Osteoblast (primary cell): ENCODE results near the gene HMGCS1. TPM values are rescaled to one million over a fixed set of nuclear protein-coding genes. Genes with fewer than 3 reads are reported as not detected.

Source experiments
- DNase-seq: peaks from one replicate; pipeline ENCODE4 v3.0.0; 2011; ENCODE audit warnings: low spot score, mixed read lengths; ENCODE audit not compliant: insufficient read length; ENCODE audit errors: missing footprints
- H2AFZ ChIP-seq: 2 replicates; pipeline ENCODE4 v1.6.0; 2011; ENCODE audit warnings: mild to moderate bottlenecking, low read length
- H3K27ac ChIP-seq: 2 replicates; pipeline ENCODE4 v1.5.1; 2011; ENCODE audit warnings: mild to moderate bottlenecking, low read depth, low read length, moderate library complexity
- H3K27me3 ChIP-seq: 2 replicates; pipeline ENCODE4 v1.6.0; 2012; ENCODE audit warnings: mild to moderate bottlenecking, control low read depth, inconsistent platforms, low read length, moderate library complexity; ENCODE audit not compliant: insufficient read depth
- H3K36me3 ChIP-seq: 2 replicates; pipeline ENCODE4 v1.5.1; 2011; ENCODE audit warnings: mild to moderate bottlenecking, low read length, control low read depth, moderate library complexity; ENCODE audit not compliant: insufficient read depth
- H3K4me1 ChIP-seq: 2 replicates; pipeline ENCODE4 v1.5.1; 2011; ENCODE audit warnings: mild to moderate bottlenecking, low read length, control low read depth, moderate library complexity; ENCODE audit not compliant: insufficient read depth
- H3K4me2 ChIP-seq: 2 replicates; pipeline ENCODE4 v1.6.0; 2011; ENCODE audit warnings: mild to moderate bottlenecking, low read length; ENCODE audit not compliant: insufficient read depth
- H3K4me3 ChIP-seq: fragments of 200-600 bp; sonication (generic); 3 replicates; pipeline ENCODE4 v1.5.1; 2012; ENCODE audit warnings: mild to moderate bottlenecking, low read length, inconsistent platforms; ENCODE audit not compliant: insufficient read depth
- H3K79me2 ChIP-seq: 2 replicates; pipeline ENCODE4 v1.6.0; 2012; ENCODE audit warnings: mild to moderate bottlenecking, low read length, control low read depth, inconsistent platforms; ENCODE audit not compliant: insufficient read depth
- H3K9me3 ChIP-seq: 2 replicates; pipeline ENCODE4 v1.5.1; 2011; ENCODE audit warnings: low read depth, low read length, control low read depth
- H4K20me1 ChIP-seq: 2 replicates; pipeline ENCODE4 v1.6.0; 2012; ENCODE audit warnings: mild to moderate bottlenecking, low read length, control low read depth; ENCODE audit not compliant: insufficient read depth
- CTCF ChIP-seq: IDR thresholded peaks from 2 replicates; pipeline ENCODE4 v1.5.1; 2011; ENCODE audit warnings: mild to moderate bottlenecking, low read depth, low read length, moderate library complexity; ENCODE audit errors: extremely low read depth
- total RNA-seq: library from RNA; depleted of rRNA; stranded (reverse); fragments of >200 nt; gene quantifications from 2 replicates; pipeline ENCODE4 v1.2.3, GENCODE V29; 2012

The HMGCS1 gene
- total RNA-seq, 1 donor, result 222 TPM

- H3K79me2 ChIP-seq, result no peaks in the 10 kb centered on the region
- TF ChIP-seq CTCF, result no peak
- no peak for DNase-seq
- no peaks in the 10 kb centered on the region for H4K20me1 ChIP-seq
- H3K36me3 ChIP-seq, result peaks cover 23% of the 10 kb centered on the region
- H2AFZ ChIP-seq, result no peak overlapping the region
- no peak overlapping the region for H3K4me3 ChIP-seq
- H3K9me3 ChIP-seq, result no peaks in the 10 kb centered on the region
- H3K27me3 ChIP-seq, result no peaks in the 10 kb centered on the region
- H3K4me2 ChIP-seq, result no peak overlapping the region
- H3K27ac ChIP-seq, result no peak overlapping the region
- H3K4me1 ChIP-seq, result peaks cover 6% of the 10 kb centered on the region
These were observed 26.6 kb downstream of the HMGCS1 start for GRCh38 chr5:43286623-43287022.

GRCh38 chr5:43281840-43282658 is 31.2 kb downstream of the HMGCS1 start:
- no peaks in the 10 kb centered on the region for H4K20me1 ChIP-seq
- DNase-seq, result no peak
- no peak overlapping the region for H3K4me2 ChIP-seq
- no peaks in the 10 kb centered on the region for H3K27me3 ChIP-seq
- H2AFZ ChIP-seq, result no peak overlapping the region
- H3K9me3 ChIP-seq, result no peaks in the 10 kb centered on the region
- no peak overlapping the region for H3K4me3 ChIP-seq
- no peaks in the 10 kb centered on the region for H3K4me1 ChIP-seq
- H3K36me3 ChIP-seq, result peaks cover 3% of the 10 kb centered on the region
- H3K27ac ChIP-seq, result no peak overlapping the region
- H3K79me2 ChIP-seq, result no peaks in the 10 kb centered on the region
- TF ChIP-seq CTCF, result no peak

- Histone ChIP-seq H3K4me2 (no peak overlapping the region), H3K4me3 (no peak overlapping the region), H3K27me3 (peaks cover 4% of the 10 kb centered on the region), H2AFZ (no peak overlapping the region), H4K20me1 (no peaks in the 10 kb centered on the region), H3K4me1 (no peaks in the 10 kb centered on the region), H3K36me3 (no peaks in the 10 kb centered on the region), H3K27ac (no peak overlapping the region), H3K79me2 (no peaks in the 10 kb centered on the region), H3K9me3 (no peaks in the 10 kb centered on the region)
- no peak for TF ChIP-seq CTCF
- DNase-seq, result no peak
These were observed 33.5 kb downstream of the HMGCS1 start for GRCh38 chr5:43279548-43280274.

- TF ChIP-seq CTCF, result no peak
- Histone ChIP-seq H2AFZ (no peak overlapping the region), H3K4me2 (no peak overlapping the region)
These were observed 37.8 kb downstream of the HMGCS1 start for GRCh38 chr5:43275391-43275790.

More at GRCh38 chr5:43275391-43275790, 37.8 kb downstream of the HMGCS1 start:
- Histone ChIP-seq H3K9me3 (no peaks in the 10 kb centered on the region), H4K20me1 (no peaks in the 10 kb centered on the region), H3K27me3 (peaks cover 4% of the 10 kb centered on the region), H3K4me1 (no peaks in the 10 kb centered on the region), H3K79me2 (no peaks in the 10 kb centered on the region), H3K27ac (no peak overlapping the region), H3K36me3 (no peaks in the 10 kb centered on the region), H3K4me3 (no peak overlapping the region)
- no peak for DNase-seq
